Heart left ventricle (tissue), 13 donors: ENCODE results near the gene CCDC170.

ENCODE experiments used
- POLR2A ChIP-seq, 2 donors: fragments of 450-650 bp; IDR thresholded peaks; one replicate each; pipeline ENCODE4 v1.6.1; 2017; ENCODE audit warnings: antibody characterized with exemption in 2 of 2, mild to moderate bottlenecking in 2 of 2, moderate library complexity in 2 of 2
- TF ChIP-seq, protein P1 (sequence below), 12 donors: fragments of 200-600 bp; sonication (generic) in 4 of 12; IDR thresholded peaks; one replicate each; pipeline versions ENCODE4 v1.5.0 to v1.8.0; 2018 to 2022; ENCODE audit warnings: antibody characterized with exemption in 12 of 12, mild to moderate bottlenecking in 5 of 12
- donor health status: ischemic (EF 13 %, LVEDD 7.1; RV severe dilation, severe dysfunction).
- donor health status: DM: no; HTN: yes; CAD: no.
- donor health status: DM: no; HTN: no; CAD: no.
- donor health status: ischemic (EF 25% LVEDD 6.9; RV normal size, moderate dysfunction).
- donor health status: ischemic (EF 25% LVEDD 5.7; RV mildly dilated, moderate dysfunction).
- donor health status: ischemic (EF 35%, LVEDD 5.7; RV mildly dilated, moderate dysfunction).
- donor health status: nonischemic (EF 11% LVEDD 7.7; RV severe dilation, severe dysfunction).
- donor health status: DM: yes; HTN: yes; CAD: no.
- donor health status: PGD.
- donor health status: ischemic (EF 29% LVEDD 5.4; RV normal size, mild dysfunction).
- donor health status: nonischemic (EF 23%, LVEDD 6.1; RV moderate dilation, normal function).

DNA sequence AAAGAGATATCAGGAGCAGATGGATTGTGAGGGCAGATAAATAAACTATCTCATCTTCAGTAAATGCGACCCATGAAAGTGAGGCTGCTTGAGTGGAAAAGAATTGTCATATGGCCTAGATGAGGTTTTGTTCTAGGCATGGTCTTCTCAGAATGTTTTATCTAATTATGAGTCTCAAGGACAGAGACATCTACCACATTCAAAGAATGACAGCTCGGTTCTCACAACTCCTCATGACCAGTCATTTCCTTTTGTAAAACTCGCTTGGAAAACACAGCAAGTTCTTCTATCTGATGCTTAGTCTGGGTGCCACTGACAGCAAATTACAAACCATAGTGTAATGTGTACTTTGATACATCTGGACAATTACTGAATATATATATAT lies 140.5 kb downstream of the CCDC170 start:
- TF ChIP-seq, protein P1, sequence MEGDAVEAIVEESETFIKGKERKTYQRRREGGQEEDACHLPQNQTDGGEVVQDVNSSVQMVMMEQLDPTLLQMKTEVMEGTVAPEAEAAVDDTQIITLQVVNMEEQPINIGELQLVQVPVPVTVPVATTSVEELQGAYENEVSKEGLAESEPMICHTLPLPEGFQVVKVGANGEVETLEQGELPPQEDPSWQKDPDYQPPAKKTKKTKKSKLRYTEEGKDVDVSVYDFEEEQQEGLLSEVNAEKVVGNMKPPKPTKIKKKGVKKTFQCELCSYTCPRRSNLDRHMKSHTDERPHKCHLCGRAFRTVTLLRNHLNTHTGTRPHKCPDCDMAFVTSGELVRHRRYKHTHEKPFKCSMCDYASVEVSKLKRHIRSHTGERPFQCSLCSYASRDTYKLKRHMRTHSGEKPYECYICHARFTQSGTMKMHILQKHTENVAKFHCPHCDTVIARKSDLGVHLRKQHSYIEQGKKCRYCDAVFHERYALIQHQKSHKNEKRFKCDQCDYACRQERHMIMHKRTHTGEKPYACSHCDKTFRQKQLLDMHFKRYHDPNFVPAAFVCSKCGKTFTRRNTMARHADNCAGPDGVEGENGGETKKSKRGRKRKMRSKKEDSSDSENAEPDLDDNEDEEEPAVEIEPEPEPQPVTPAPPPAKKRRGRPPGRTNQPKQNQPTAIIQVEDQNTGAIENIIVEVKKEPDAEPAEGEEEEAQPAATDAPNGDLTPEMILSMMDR (IDR thresholded peaks at IDR 0.05): no peak
- no peak for TF ChIP-seq POLR2A (IDR thresholded peaks at IDR 0.05)
